ENCODE data around the gene PUS7.

DNA sequence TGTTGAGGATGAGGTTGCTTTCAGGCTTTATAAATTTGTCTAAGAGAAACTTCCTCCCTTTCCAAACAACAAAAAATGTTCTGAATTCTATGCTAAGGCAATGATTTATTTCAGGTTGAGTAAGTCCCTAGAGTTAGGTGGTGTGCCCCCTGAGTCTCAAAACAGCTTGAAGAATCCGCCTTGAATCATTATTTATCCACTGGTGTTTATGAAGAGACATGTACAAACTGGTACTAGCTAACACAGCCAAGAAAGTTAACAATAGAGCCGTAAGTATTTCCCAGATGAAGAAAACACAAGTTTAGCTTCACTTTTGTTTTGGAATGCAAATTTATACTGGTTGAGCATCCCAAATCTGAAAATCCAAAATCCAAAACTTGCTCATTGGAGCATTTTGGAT is 67.2 kb downstream of the PUS7 start:
- TF ChIP-seq CTCF (IDR thresholded peaks at IDR 0.05), result no peak
- TF ChIP-seq POLR2AphosphoS5 (IDR thresholded peaks at IDR 0.05), result peak; percentile 50

All from prostate gland (tissue), 2 donors.